IMR-90 (cell line): ENCODE results near the gene PKD1L1. TPM values are rescaled to one million over a fixed set of nuclear protein-coding genes. Genes with fewer than 3 reads are reported as not detected.
A peak's percentile ranks its signal among the peaks of the same experiment; 100 is the strongest.

ENCODE experiments used
- ATAC-seq: fragments of 200-7000 bp; cut with Tn5 transposase; 2 replicates; pipeline ENCODE4 v1.9.1; 2020; ENCODE audit warnings: low read depth, mild to moderate bottlenecking, moderate library complexity
- BruUV-seq: library from RNA; stranded (reverse); fragments of 400-500 nt; replicated peaks from 2 replicates; lab custom pipeline; 2021; lab: Mats Ljungman, UMichigan
- CTCF ChIA-PET: fragments of 300-600 bp; formaldehyde crosslinking; extraction: SDS; loops from one replicate; lab custom pipeline; 2021; ENCODE audit warnings: antibody characterized with exemption; lab: Yijun Ruan, JAX
- POLR2A ChIA-PET: fragments of 300-600 bp; sonication (Branson Sonifier 250); formaldehyde crosslinking; loops from one replicate; lab custom pipeline; 2022; ENCODE audit warnings: antibody characterized with exemption; ENCODE audit not compliant: unreplicated experiment; lab: Charles Lee
- DNase-seq: peaks from one replicate; pipeline ENCODE4 v3.0.0; 2013
- H2AFZ ChIP-seq: replicated peaks from 2 replicates; pipeline ENCODE3; 2013; ENCODE audit warnings: low read length, mild to moderate bottlenecking; ENCODE audit not compliant: poor library complexity
- H2AK5ac ChIP-seq: 2 replicates; pipeline ENCODE4 v1.6.1; 2013; ENCODE audit warnings: low read depth, low read length, inconsistent platforms
- H2AK9ac ChIP-seq: replicated peaks from 2 replicates; pipeline ENCODE3; 2013; ENCODE audit warnings: mild to moderate bottlenecking, low read depth, low read length, moderate library complexity; ENCODE audit not compliant: poor library complexity
- H2BK120ac ChIP-seq: 2 replicates; pipeline ENCODE4 v1.6.1; 2013; ENCODE audit warnings: low read depth, low read length, inconsistent platforms
- H2BK15ac ChIP-seq: 3 replicates; pipeline ENCODE4 v1.6.1; 2013; ENCODE audit warnings: low read depth, low read length, inconsistent platforms
- H2BK20ac ChIP-seq: 2 replicates; pipeline ENCODE4 v1.6.1; 2013; ENCODE audit warnings: low read depth, mild to moderate bottlenecking, inconsistent platforms, low read length, moderate library complexity
- H2BK5ac ChIP-seq: 2 replicates; pipeline ENCODE4 v1.6.1; 2013; ENCODE audit warnings: mild to moderate bottlenecking, low read depth, low read length, inconsistent platforms; ENCODE audit not compliant: poor library complexity, severe bottlenecking
- H3K14ac ChIP-seq: replicated peaks from 2 replicates; pipeline ENCODE4 v1.6.1; 2013; ENCODE audit warnings: low read depth, low read length, inconsistent platforms
- H3K18ac ChIP-seq: 2 replicates; pipeline ENCODE4 v1.6.1; 2013; ENCODE audit warnings: low read depth, low read length, control low read depth
- H3K23ac ChIP-seq: 2 replicates; pipeline ENCODE4 v1.6.1; 2013; ENCODE audit warnings: low read depth, low read length, inconsistent platforms
- H3K27ac ChIP-seq: 2 replicates; pipeline ENCODE4 v1.5.1; 2013; ENCODE audit warnings: mild to moderate bottlenecking, control low read depth, low read length; ENCODE audit not compliant: insufficient read depth
- H3K27me3 ChIP-seq: 2 replicates; pipeline ENCODE4 v1.6.1; 2013; ENCODE audit warnings: low read length; ENCODE audit not compliant: control insufficient read depth, insufficient read depth
- H3K36me3 ChIP-seq: 2 replicates; pipeline ENCODE4 v1.6.1; 2013; ENCODE audit warnings: low read length, mixed read lengths; ENCODE audit not compliant: control insufficient read depth, insufficient read depth
- H3K4ac ChIP-seq: 2 replicates; pipeline ENCODE4 v1.6.1; 2013; ENCODE audit warnings: low read depth, low read length, inconsistent platforms
- H3K4me1 ChIP-seq: 2 replicates; pipeline ENCODE4 v1.6.1; 2013; ENCODE audit warnings: low read length, mixed read lengths; ENCODE audit not compliant: control insufficient read depth, insufficient read depth
- H3K4me2 ChIP-seq: 2 replicates; pipeline ENCODE4 v1.6.1; 2013; ENCODE audit warnings: low read depth, mild to moderate bottlenecking, control low read depth, low read length, moderate library complexity
- H3K4me3 ChIP-seq: 2 replicates; pipeline ENCODE4 v1.5.1; 2013; ENCODE audit warnings: low read depth, mild to moderate bottlenecking, control low read depth, low read length, moderate library complexity; ENCODE audit not compliant: insufficient read depth
- H3K56ac ChIP-seq: 2 replicates; pipeline ENCODE4 v1.6.1; 2013; ENCODE audit warnings: low read length, inconsistent platforms; ENCODE audit not compliant: insufficient read depth; ENCODE audit errors: extremely low read depth
- H3K79me1 ChIP-seq, 2 experiments: 2 replicates each; pipeline ENCODE4 v1.6.1; 2013; ENCODE audit warnings: low read length in 2 of 2, inconsistent platforms in 1 of 2, low read depth in 1 of 2
- H3K9ac ChIP-seq: 2 replicates; pipeline ENCODE4 v1.6.1; 2013; ENCODE audit warnings: low read depth, low read length, control low read depth
- H3K9me1 ChIP-seq: 2 replicates; pipeline ENCODE4 v1.6.1; 2013; ENCODE audit warnings: low read length, inconsistent platforms; ENCODE audit not compliant: insufficient read depth
- H3K9me3 ChIP-seq: 2 replicates; pipeline ENCODE4 v1.6.1; 2013; ENCODE audit warnings: low read length; ENCODE audit not compliant: control insufficient read depth, insufficient read depth
- H4K20me1 ChIP-seq: 2 replicates; pipeline ENCODE4 v1.6.1; 2013; ENCODE audit warnings: low read length, inconsistent platforms; ENCODE audit not compliant: insufficient read depth
- H4K5ac ChIP-seq: 2 replicates; pipeline ENCODE4 v1.6.1; 2013; ENCODE audit warnings: mild to moderate bottlenecking, low read depth, low read length, control low read depth
- H4K8ac ChIP-seq, 2 experiments: 2 replicates each; pipeline ENCODE4 v1.6.1; 2013; ENCODE audit warnings: low read depth in 2 of 2, low read length in 2 of 2, control low read depth in 1 of 2, inconsistent platforms in 1 of 2
- H4K91ac ChIP-seq: 2 replicates; pipeline ENCODE4 v1.6.1; 2013; ENCODE audit warnings: low read depth, low read length, inconsistent platforms; ENCODE audit not compliant: insufficient read depth
- CEBPB ChIP-seq: IDR thresholded peaks from 2 replicates; pipeline ENCODE4 v1.6.1; 2012; ENCODE audit warnings: low read depth, low read length, improper control_type of control experiment
- FOS ChIP-seq: fragments of 150-350 bp; IDR thresholded peaks from 2 replicates; pipeline ENCODE4 v1.6.1; 2016; ENCODE audit warnings: low read depth, low read length
- MXI1 ChIP-seq: IDR thresholded peaks from 2 replicates; pipeline ENCODE4 v1.6.1; 2012; ENCODE audit warnings: low read depth, mild to moderate bottlenecking, low read length, moderate library complexity, borderline replicate concordance
- POLR2A ChIP-seq: IDR thresholded peaks from 2 replicates; pipeline ENCODE4 v1.6.1; 2012; ENCODE audit warnings: mild to moderate bottlenecking, low read depth, low read length
- RFX5 ChIP-seq: IDR thresholded peaks from 2 replicates; pipeline ENCODE4 v1.8.0; 2012; ENCODE audit warnings: low read depth, mild to moderate bottlenecking, low read length, moderate library complexity
- SMC3 ChIP-seq: fragments of 150-350 bp; IDR thresholded peaks from 2 replicates; pipeline ENCODE4 v1.6.1; 2016; ENCODE audit warnings: low read depth, mild to moderate bottlenecking, antibody characterized with exemption, low read length, moderate library complexity
- WGBS, 2 experiments: methylation state at CpG; one replicate each; pipeline versions ENCODE4 v1.1.5 to v1.1.7; 2013; ENCODE audit warnings: missing lambda C conversion rate in 2 of 2; ENCODE audit not compliant: insufficient read length in 1 of 2; ENCODE audit errors: extremely low coverage in 2 of 2; 5-methylcytosine and 5-hydroxymethylcytosine counted together
- dilution Hi-C: fragments of 300-500 bp; cut with HindIII; formaldehyde crosslinking; loops from one replicate; pipeline ENCODE4 v1.14.3; 2018; ENCODE audit warnings: low sequenced_read_pairs; ENCODE audit not compliant: unreplicated experiment
- in situ Hi-C: fragments of 300-500 bp; cut with MboI; formaldehyde crosslinking; loops from 3 replicates; pipeline ENCODE4 v1.14.3; 2019; ENCODE audit warnings: low sequenced_read_pairs, inconsistent platforms, mixed read lengths
- intact Hi-C: fragments of 100-400 bp; cut with micrococcal nuclease; formaldehyde crosslinking; loops from 2 replicates; pipeline ENCODE4 v1.10.0; 2022
- polyA plus RNA-seq, 3 experiments: library from polyadenylated mRNA; depleted of rRNA; stranded (reverse); fragments of >200 nt; gene quantifications; 2 replicates each; pipeline ENCODE4 v1.2.3, GENCODE V29; 2012; ENCODE audit warnings: low replicate concordance in 1 of 3
- total RNA-seq: library from RNA; depleted of rRNA; stranded (reverse); fragments of >200 nt; gene quantifications from 2 replicates; pipeline ENCODE4 v1.2.3, GENCODE V29; 2012

The PKD1L1 gene
- total and polyA plus RNA-seq, 2 of the 4 experiments (the other 2 are of a cell fraction): under 0.01 to 0.15 TPM

GRCh38 chr7:47734287-47734948 lies 213.8 kb downstream of the PKD1L1 start:
- in situ Hi-C loops (no loop called here), dilution Hi-C loops (no loop called here), intact Hi-C loops (no loop called here)
- WGBS, 2 experiments: 64% methylated on average over 6 of the region's 11 CpGs; no CpG with 5 or more reads in 1 of the 2 experiments
- no peak overlapping the region for H3K4me2 ChIP-seq
- no peak overlapping the region for H3K9ac ChIP-seq
- H4K8ac ChIP-seq: no peak overlapping the region
- H3K23ac ChIP-seq: 0 out of 2 replicates have a peak overlapping the region, but pooled peaks have one; percentile 17
- H3K4me1 ChIP-seq: peaks cover 3% of the 10 kb centered on the region
- no peak overlapping the region for H3K4me3 ChIP-seq
- no peaks in the 10 kb centered on the region for H3K36me3 ChIP-seq
- H3K18ac ChIP-seq: no peak overlapping the region
- DNase-seq (no peak), ATAC-seq (no peak)
- CTCF ChIA-PET: no interaction called here
- H3K9me3 ChIP-seq: no peaks in the 10 kb centered on the region
- H2BK5ac ChIP-seq: no peak overlapping the region
- peak overlapping the region; percentile 63; the same call in 1 of the 2 replicates for H2BK20ac ChIP-seq
- H2BK120ac ChIP-seq: 0 out of 2 replicates have a peak overlapping the region, but pooled peaks have one; percentile 28
- BruUV-seq: no TSS peak
- H4K5ac ChIP-seq: no peak overlapping the region
- peak overlapping the region; percentile 54; the same call in 1 of the 2 replicates for H3K4ac ChIP-seq
- no peak overlapping the region; the same call in 1 of the 2 replicates for H3K14ac ChIP-seq
- POLR2A ChIA-PET: no interaction called here
- no peaks in the 10 kb centered on the region for H3K27me3 ChIP-seq
- no peak overlapping the region for H3K27ac ChIP-seq
- no peaks in the 10 kb centered on the region for H4K20me1 ChIP-seq
- no peak overlapping the region for H2AK9ac ChIP-seq
- H2AFZ ChIP-seq: peak overlapping the region; percentile 23
- peak overlapping the region; percentile 6; the same call in 1 of the 2 replicates for H4K91ac ChIP-seq
- no peak for TF ChIP-seq RFX5
- TF ChIP-seq SMC3: no peak
- TF ChIP-seq CEBPB: no peak
- TF ChIP-seq POLR2A: no peak
- TF ChIP-seq FOS: no peak
- no peak for TF ChIP-seq MXI1
- H2BK15ac ChIP-seq: peak overlapping the region; percentile 23; the same call in 1 of the 3 replicates
- H3K56ac ChIP-seq: no peak overlapping the region
- H2AK5ac ChIP-seq: peak overlapping the region; percentile 72; the same call in 1 of the 2 replicates
- no peaks in the 10 kb centered on the region for H3K79me1 ChIP-seq
- H3K9me1 ChIP-seq: peaks cover 8% of the 10 kb centered on the region; the same call in 1 of the 2 replicates
